Urinary bladder (tissue), 4 donors: ENCODE results near the gene MED15. TPM values are rescaled to one million over a fixed set of nuclear protein-coding genes. Genes with fewer than 3 reads are reported as not detected.

Experiments used
- DNase-seq: peaks from one replicate; pipeline ENCODE4 v3.0.0-alpha.2; 2015; ENCODE audit errors: extremely low spot score
- H3K27ac ChIP-seq: one replicate; pipeline ENCODE4 v1.5.1; 2013; ENCODE audit warnings: low read depth, mild to moderate bottlenecking, moderate library complexity
- H3K36me3 ChIP-seq: one replicate; pipeline ENCODE4 v1.6.1; 2013; ENCODE audit warnings: mild to moderate bottlenecking, moderate library complexity; ENCODE audit not compliant: insufficient read depth
- H3K4me1 ChIP-seq: one replicate; pipeline ENCODE4 v1.6.1; 2013; ENCODE audit warnings: mild to moderate bottlenecking, moderate library complexity; ENCODE audit not compliant: insufficient read depth
- H3K4me3 ChIP-seq: one replicate; pipeline ENCODE4 v1.5.1; 2013; ENCODE audit warnings: low read depth, low read length
- WGBS: extraction: QIAGEN DNeasy Blood & Tissue Kit; methylation state at CpG from one replicate; pipeline ENCODE4 v1.1.7; 2013; 5-methylcytosine and 5-hydroxymethylcytosine counted together
- polyA plus RNA-seq: library from polyadenylated mRNA; stranded (reverse); fragments of 200-250 nt; gene quantifications from one replicate; pipeline ENCODE4 v1.2.3, GENCODE V29; 2013
- total RNA-seq: library from RNA; depleted of rRNA; stranded (reverse); fragments of >200 nt; gene quantifications from one replicate; pipeline ENCODE4 v1.2.3, GENCODE V29; 2014
- donor health status: healthy with polysubstance abuse.
- donor health status: healthy.

Gene MED15
- total and polyA plus RNA-seq, 2 donors: 34.0 to 57.9 TPM

GRCh38 chr22:20624161-20624616 lies 116.8 kb downstream of the MED15 start:
- no peak overlapping the region for H3K4me3 ChIP-seq
- no peaks in the 10 kb centered on the region for H3K4me1 ChIP-seq
- no peaks in the 10 kb centered on the region for H3K36me3 ChIP-seq
- 75% methylated on average over 5 of the region's 5 CpGs for WGBS
- no peak overlapping the region for H3K27ac ChIP-seq
- no peak for DNase-seq

- Histone ChIP-seq H3K27ac (no peak overlapping the region), H3K4me3 (no peak overlapping the region), H3K4me1 (no peaks in the 10 kb centered on the region), H3K36me3 (no peaks in the 10 kb centered on the region)
- no peak for DNase-seq
- 86% methylated on average over 4 of the region's 4 CpGs for WGBS
Observed at GRCh38 chr22:20625270-20625669, 117.9 kb downstream of the MED15 start.

- 95% methylated on average over 4 of the region's 4 CpGs for WGBS
- H3K27ac ChIP-seq: no peak overlapping the region
Observed at GRCh38 chr22:20626811-20627210, 119.4 kb downstream of the MED15 start.

GRCh38 chr22:20627432-20627831 lies 120.0 kb downstream of the MED15 start:
- DNase-seq: no peak
- Histone ChIP-seq H3K36me3 (no peaks in the 10 kb centered on the region), H3K4me3 (no peak overlapping the region), H3K4me1 (no peaks in the 10 kb centered on the region), H3K27ac (no peak overlapping the region)
- WGBS: 83% methylated on average over 5 of the region's 5 CpGs

More at GRCh38 chr22:20626811-20627210, 119.4 kb downstream of the MED15 start:
- no peak for DNase-seq
- H3K36me3 ChIP-seq: no peaks in the 10 kb centered on the region
- H3K4me3 ChIP-seq: no peak overlapping the region
- no peaks in the 10 kb centered on the region for H3K4me1 ChIP-seq

- Histone ChIP-seq H3K27ac (no peak overlapping the region), H3K36me3 (no peaks in the 10 kb centered on the region), H3K4me3 (no peak overlapping the region), H3K4me1 (no peaks in the 10 kb centered on the region)
- no peak for DNase-seq
- WGBS: 82% methylated on average over 9 of the region's 9 CpGs
Observed at GRCh38 chr22:20628081-20628939, 120.9 kb downstream of the MED15 start.

GRCh38 chr22:20629401-20629800 lies 122.0 kb downstream of the MED15 start:
- DNase-seq: no peak
- Histone ChIP-seq H3K4me3 (no peak overlapping the region), H3K27ac (no peak overlapping the region), H3K36me3 (no peaks in the 10 kb centered on the region), H3K4me1 (no peaks in the 10 kb centered on the region)
- 88% methylated on average over 3 of the region's 3 CpGs for WGBS

GRCh38 chr22:20630873-20631617 lies 123.6 kb downstream of the MED15 start:
- Histone ChIP-seq H3K4me3 (no peak overlapping the region), H3K27ac (no peak overlapping the region), H3K4me1 (no peaks in the 10 kb centered on the region), H3K36me3 (no peaks in the 10 kb centered on the region)
- no peak for DNase-seq
- 85% methylated on average over 10 of the region's 10 CpGs for WGBS

GRCh38 chr22:20632082-20632481 lies 124.7 kb downstream of the MED15 start:
- 77% methylated on average over 6 of the region's 6 CpGs for WGBS
- no peak for DNase-seq
- Histone ChIP-seq H3K4me1 (no peaks in the 10 kb centered on the region), H3K4me3 (no peak overlapping the region), H3K36me3 (no peaks in the 10 kb centered on the region), H3K27ac (no peak overlapping the region)

GRCh38 chr22:20632518-20632917 lies 125.1 kb downstream of the MED15 start:
- Histone ChIP-seq H3K36me3 (no peaks in the 10 kb centered on the region), H3K4me1 (no peaks in the 10 kb centered on the region), H3K4me3 (no peak overlapping the region), H3K27ac (no peak overlapping the region)
- WGBS: 64% methylated on average over 4 of the region's 4 CpGs
- DNase-seq: no peak

GRCh38 chr22:20634560-20635226 lies 127.3 kb downstream of the MED15 start:
- 92% methylated on average over 9 of the region's 9 CpGs for WGBS
- no peaks in the 10 kb centered on the region for H3K4me1 ChIP-seq
- H3K36me3 ChIP-seq: no peaks in the 10 kb centered on the region
- H3K4me3 ChIP-seq: no peak overlapping the region
- no peak for DNase-seq
- H3K27ac ChIP-seq: no peak overlapping the region

- H3K4me3 ChIP-seq: no peak overlapping the region
- H3K4me1 ChIP-seq: no peaks in the 10 kb centered on the region
- no peak for DNase-seq
- WGBS: 73% methylated on average over 6 of the region's 6 CpGs
- no peak overlapping the region for H3K27ac ChIP-seq
- H3K36me3 ChIP-seq: no peaks in the 10 kb centered on the region
Observed at GRCh38 chr22:20635227-20635591, 127.8 kb downstream of the MED15 start.

- Histone ChIP-seq H3K27ac (no peak overlapping the region), H3K36me3 (no peaks in the 10 kb centered on the region), H3K4me1 (no peaks in the 10 kb centered on the region), H3K4me3 (no peak overlapping the region)
- WGBS: 85% methylated on average over 16 of the region's 16 CpGs
- no peak for DNase-seq
Observed at GRCh38 chr22:20636075-20636812, 128.8 kb downstream of the MED15 start.

- Histone ChIP-seq H3K4me3 (no peak overlapping the region), H3K27ac (no peak overlapping the region), H3K36me3 (no peaks in the 10 kb centered on the region), H3K4me1 (no peaks in the 10 kb centered on the region)
- no peak for DNase-seq
- WGBS: 74% methylated on average over 2 of the region's 2 CpGs
Observed at GRCh38 chr22:20636945-20637344, 129.5 kb downstream of the MED15 start.
